ENCODE measurements around the gene EXOSC7. TPM values are rescaled to one million over a fixed set of nuclear protein-coding genes. Genes with fewer than 3 reads are reported as not detected.

The EXOSC7 gene
- total RNA-seq, 4 donors from 2014 or later: 20.3 to 46.4 (median 38.8) TPM

GRCh38 chr3:44930911-44931310, 45.1 kb upstream of the EXOSC7 start:
- no peaks in the 10 kb centered on the region for H3K4me1 ChIP-seq
- no peak overlapping the region for H3K4me3 ChIP-seq
- H3K27ac ChIP-seq: no peak overlapping the region
- intact Hi-C loops (cut with DNase I; ENCODE audit: low total_unique reads) (no loop called here), in situ Hi-C loops (cut with MboI; ENCODE audit: low pct_ligation_motif_present in 1 of 4, low pct_unique_long_range_greater_than_20kb in 1 of 4, low sequenced_read_pairs in 3 of 4) (no loop called here)
- no peaks in the 10 kb centered on the region for H3K9me3 ChIP-seq
- H3K27me3 ChIP-seq: no peaks in the 10 kb centered on the region
- no peak for DNase-seq
- H3K36me3 ChIP-seq: peaks cover 0 to 45% (median 13%) of the 10 kb centered on the region in 4 donors
- 100% methylated on average over 2 of the region's 2 CpGs; no CpG with 5 or more reads in 1 of the 2 donors for WGBS, 2 donors (ENCODE audit: low coverage in 1 of 2)
- TF ChIP-seq CTCF (IDR thresholded peaks at IDR 0.05) (no peak), POLR2A (IDR thresholded peaks at IDR 0.05) (no peak), EP300 (IDR thresholded peaks at IDR 0.05; ENCODE audit: low read depth) (no peak), POLR2AphosphoS5 (IDR thresholded peaks at IDR 0.05) (no peak)

- in situ Hi-C loops (cut with MboI; ENCODE audit: low pct_ligation_motif_present in 1 of 4, low pct_unique_long_range_greater_than_20kb in 1 of 4, low sequenced_read_pairs in 3 of 4) (no loop called here), intact Hi-C loops (cut with DNase I; ENCODE audit: low total_unique reads) (no loop called here)
- WGBS, 2 donors (ENCODE audit: low coverage in 1 of 2): 85% methylated on average over 2 of the region's 2 CpGs; no CpG with 5 or more reads in 1 of the 2 donors
- no peak overlapping the region for H3K27ac ChIP-seq
- H3K4me1 ChIP-seq: no peaks in the 10 kb centered on the region
- TF ChIP-seq CTCF (IDR thresholded peaks at IDR 0.05) (no peak), POLR2A (IDR thresholded peaks at IDR 0.05) (no peak), POLR2AphosphoS5 (IDR thresholded peaks at IDR 0.05) (no peak), EP300 (IDR thresholded peaks at IDR 0.05; ENCODE audit: low read depth) (no peak)
- no peaks in the 10 kb centered on the region for H3K27me3 ChIP-seq
- H3K9me3 ChIP-seq: no peaks in the 10 kb centered on the region
- peaks cover 0 to 36% (median 12%) of the 10 kb centered on the region in 4 donors for H3K36me3 ChIP-seq
- H3K4me3 ChIP-seq: no peak overlapping the region
- no peak for DNase-seq
These were observed 44.3 kb upstream of the EXOSC7 start for GRCh38 chr3:44931791-44932190.

- Histone ChIP-seq H3K27me3 (no peaks in the 10 kb centered on the region), H3K27ac (no peak overlapping the region), H3K4me3 (no peak overlapping the region), H3K9me3 (no peaks in the 10 kb centered on the region), H3K36me3 (peaks cover 0 to 31% (median 10%) of the 10 kb centered on the region in 4 donors), H3K4me1 (no peaks in the 10 kb centered on the region)
- TF ChIP-seq CTCF (IDR thresholded peaks at IDR 0.05) (no peak), EP300 (IDR thresholded peaks at IDR 0.05; ENCODE audit: low read depth) (no peak), POLR2AphosphoS5 (IDR thresholded peaks at IDR 0.05) (no peak), POLR2A (IDR thresholded peaks at IDR 0.05) (no peak)
- intact Hi-C loops (cut with DNase I; ENCODE audit: low total_unique reads): no loop called here
- no peak for DNase-seq
- in situ Hi-C loops (cut with MboI; ENCODE audit: low pct_ligation_motif_present in 1 of 4, low pct_unique_long_range_greater_than_20kb in 1 of 4, low sequenced_read_pairs in 3 of 4): no loop called here
- 71% methylated on average over 2 of the region's 2 CpGs for WGBS, 2 donors (ENCODE audit: low coverage in 1 of 2)
These were observed 43.8 kb upstream of the EXOSC7 start for GRCh38 chr3:44932271-44932670.

GRCh38 chr3:44932986-44933944, 42.8 kb upstream of the EXOSC7 start:
- no peaks in the 10 kb centered on the region for H3K4me1 ChIP-seq
- peaks cover 0 to 34% (median 11%) of the 10 kb centered on the region in 4 donors for H3K36me3 ChIP-seq

More at GRCh38 chr3:44932986-44933944, 42.8 kb upstream of the EXOSC7 start:
- no peak for TF ChIP-seq CTCF (IDR thresholded peaks at IDR 0.05)
- no peak for TF ChIP-seq EP300 (IDR thresholded peaks at IDR 0.05; ENCODE audit: low read depth)
- TF ChIP-seq POLR2A (IDR thresholded peaks at IDR 0.05): no peak
- no peak for TF ChIP-seq POLR2AphosphoS5 (IDR thresholded peaks at IDR 0.05)
- H3K27me3 ChIP-seq: no peaks in the 10 kb centered on the region
- intact Hi-C loops (cut with DNase I; ENCODE audit: low total_unique reads) (no loop called here), in situ Hi-C loops (cut with MboI; ENCODE audit: low pct_ligation_motif_present in 1 of 4, low pct_unique_long_range_greater_than_20kb in 1 of 4, low sequenced_read_pairs in 3 of 4) (no loop called here)
- H3K27ac ChIP-seq: no peak overlapping the region
- H3K4me3 ChIP-seq: no peak overlapping the region
- H3K9me3 ChIP-seq: no peaks in the 10 kb centered on the region
- DNase-seq: no peak
- WGBS, 2 donors (ENCODE audit: low coverage in 1 of 2): 90 to 100% methylated on average over 2 to 14 of the region's 14 CpGs

Measured in transverse colon (tissue), 4 donors.